Fibroblast of skin of right quadriceps (primary cell): Measurements from ENCODE around the gene LCE1C.

Experiments used
- DNase-seq: peaks from one replicate; pipeline ENCODE4 v3.0.0-alpha.2; 2013

LCE1C gene

GRCh38 chr1:152806576-152806975, at the start of gene LCE1C:
TSS of gene LCE1C (minus strand) at chr1:152806651. CDS start at chr1:152805478, 1,173 bp downstream.
- no peak for DNase-seq

- DNase-seq: no peak
These were observed 49.2 kb upstream of the LCE1C start for GRCh38 chr1:152855661-152856060.

DNA sequence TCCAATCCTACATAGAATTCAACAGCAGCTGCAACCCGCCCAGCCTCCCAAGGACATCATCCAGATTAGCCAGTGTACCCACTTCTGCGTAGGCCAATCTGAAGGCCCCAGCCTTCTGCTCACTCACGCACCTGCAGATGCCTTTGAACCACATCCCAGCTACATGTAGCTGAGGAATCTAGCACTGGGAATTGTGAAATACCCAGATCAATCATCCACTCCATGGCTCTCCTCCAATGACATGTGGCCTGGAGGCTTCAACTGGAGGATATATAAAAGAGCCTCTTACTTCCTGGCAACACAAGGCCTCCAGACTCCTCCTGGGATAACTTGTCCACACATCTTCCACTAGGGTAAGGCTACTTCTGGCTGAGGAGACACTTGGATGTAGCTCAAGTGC, 36.1 kb upstream of the LCE1C start, which contains the start of gene LCE6A:
TSS of gene LCE6A (plus strand) at position 301 of the 400 bp plus-strand sequence. CDS start 665 bp downstream, outside the sequence.
- no peak for DNase-seq

- no peak for DNase-seq
These were observed 30.4 kb upstream of the LCE1C start for GRCh38 chr1:152836870-152837269.

DNA sequence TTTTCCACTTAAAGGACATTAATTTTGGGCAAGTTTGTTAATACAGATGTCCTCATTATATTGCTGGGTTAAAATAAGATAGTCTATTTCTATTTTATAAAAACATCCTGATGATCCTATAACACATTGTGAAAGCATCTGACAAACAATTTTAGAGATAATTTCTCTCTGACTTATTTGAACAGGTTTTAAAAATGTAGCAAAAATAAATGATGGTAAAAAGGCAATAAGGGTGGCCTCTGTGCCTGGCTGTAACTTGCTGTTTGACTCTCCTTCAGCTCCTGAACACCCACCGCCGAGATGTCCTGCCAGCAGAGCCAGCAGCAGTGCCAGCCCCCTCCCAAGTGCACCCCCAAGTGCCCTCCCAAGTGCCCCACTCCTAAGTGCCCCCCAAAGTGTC, 20.7 kb upstream of the LCE1C start, which contains the start of gene LCE1A:
TSS of gene LCE1A (plus strand) at position 301 of the 400 bp plus-strand sequence. CDS start at position 301, 0 bp downstream.
- no peak for DNase-seq

- no peak for DNase-seq
These were observed 18.5 kb upstream of the LCE1C start for GRCh38 chr1:152824964-152825363.

DNA sequence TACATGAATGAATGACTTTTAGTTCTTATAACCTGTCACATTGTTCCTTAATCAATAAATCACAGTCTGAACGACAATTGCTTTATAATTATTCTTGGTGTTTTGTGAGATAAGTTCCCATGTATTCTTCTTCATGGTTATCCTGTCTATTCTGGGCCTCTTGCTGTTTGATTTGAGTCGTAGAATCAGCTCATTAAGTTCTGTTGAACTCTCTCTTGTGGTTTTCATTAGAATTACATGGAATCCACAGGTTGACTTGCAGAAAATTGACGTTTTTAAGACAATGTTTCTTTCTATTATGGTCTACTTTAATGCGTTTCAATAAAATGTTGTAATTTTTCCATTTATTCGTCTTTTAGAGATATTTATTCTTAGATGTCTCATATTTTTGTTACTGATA, 16.8 kb upstream of the LCE1C start:
- DNase-seq: no peak

GRCh38 chr1:152817309-152817708, 10.9 kb upstream of the LCE1C start:
- no peak for DNase-seq

GRCh38 chr1:152811671-152812070, 5.2 kb upstream of the LCE1C start, which contains the start of gene LCE1B:
TSS of gene LCE1B (plus strand) at chr1:152811971. CDS start at chr1:152812447, 476 bp downstream.
- DNase-seq: no peak

DNA sequence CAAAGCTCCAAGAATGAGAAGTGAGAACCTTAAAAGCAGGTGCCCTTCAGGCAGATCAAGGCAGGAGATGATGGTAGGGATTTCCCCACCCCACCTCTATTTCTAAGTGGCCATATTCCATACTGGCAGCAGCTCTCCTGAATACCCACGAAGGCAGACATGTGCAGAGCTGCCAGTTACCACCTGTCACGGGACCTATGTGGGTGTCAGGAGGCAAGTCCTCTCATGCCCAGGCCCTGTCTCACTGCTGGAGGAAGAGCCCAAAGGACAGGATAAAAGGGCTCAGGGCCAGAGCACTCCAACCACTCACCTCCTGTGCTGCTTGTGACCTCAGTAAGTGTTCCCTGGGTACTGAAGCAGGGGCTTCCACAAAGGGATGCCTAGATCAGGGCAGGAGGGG, 4.6 kb upstream of the LCE1C start:
- DNase-seq: no peak

GRCh38 chr1:152801333-152801732, 5.1 kb downstream of the LCE1C start:
- no peak for DNase-seq

- no peak for DNase-seq
These were observed 10.0 kb downstream of the LCE1C start, which contains the start of gene LCE1D for GRCh38 chr1:152796421-152796820. TSS of gene LCE1D (plus strand) at chr1:152796721. CDS start at chr1:152797795, 1,074 bp downstream.

GRCh38 chr1:152795686-152796085, 10.8 kb downstream of the LCE1C start:
- no peak for DNase-seq

- no peak for DNase-seq
These were observed 20.4 kb downstream of the LCE1C start, which contains the start of gene LCE1E for GRCh38 chr1:152786077-152786476. TSS of gene LCE1E (plus strand) at chr1:152786257. CDS start at chr1:152787300, 1,043 bp downstream.

DNA sequence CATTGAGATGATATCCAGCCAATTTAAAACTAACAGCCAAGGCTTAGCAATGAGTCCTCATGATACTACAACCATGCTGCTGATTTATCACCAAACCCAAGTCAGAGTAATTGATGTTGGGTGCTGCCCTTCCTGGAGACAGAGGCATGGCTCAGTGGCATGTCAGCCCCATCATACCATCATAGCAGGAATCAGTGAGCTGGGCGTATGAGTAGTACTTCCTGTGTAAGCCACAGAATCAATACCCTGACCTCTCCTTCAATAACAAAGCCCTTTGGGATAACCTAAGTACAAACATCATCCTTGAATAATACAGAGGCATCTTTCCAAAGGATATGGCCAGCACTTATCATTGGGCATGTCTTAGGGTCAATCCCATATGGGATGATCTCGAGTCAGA, 23.4 kb downstream of the LCE1C start:
- no peak for DNase-seq

GRCh38 chr1:152777510-152778137, 28.8 kb downstream of the LCE1C start:
- no peak for DNase-seq

DNA sequence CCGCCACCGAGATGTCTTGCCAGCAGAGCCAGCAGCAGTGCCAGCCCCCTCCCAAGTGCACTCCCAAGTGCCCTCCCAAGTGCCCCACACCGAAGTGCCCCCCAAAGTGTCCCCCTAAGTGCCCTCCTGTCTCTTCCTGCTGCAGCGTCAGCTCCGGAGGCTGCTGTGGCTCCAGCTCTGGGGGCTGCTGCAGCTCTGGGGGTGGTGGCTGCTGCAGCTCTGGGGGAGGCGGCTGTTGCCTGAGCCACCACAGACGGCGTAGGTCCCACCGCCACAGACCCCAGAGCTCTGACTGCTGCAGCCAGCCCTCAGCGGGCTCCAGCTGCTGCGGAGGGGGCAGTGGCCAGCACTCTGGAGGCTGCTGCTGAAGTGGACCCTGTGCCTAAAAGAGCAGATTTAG, 30.1 kb downstream of the LCE1C start:
- no peak for DNase-seq

GRCh38 chr1:152774875-152775274, 31.6 kb downstream of the LCE1C start, which contains the start of gene LCE1F:
TSS of gene LCE1F (plus strand) at chr1:152775140. CDS start at chr1:152776372, 1,232 bp downstream.
- DNase-seq: no peak

DNA sequence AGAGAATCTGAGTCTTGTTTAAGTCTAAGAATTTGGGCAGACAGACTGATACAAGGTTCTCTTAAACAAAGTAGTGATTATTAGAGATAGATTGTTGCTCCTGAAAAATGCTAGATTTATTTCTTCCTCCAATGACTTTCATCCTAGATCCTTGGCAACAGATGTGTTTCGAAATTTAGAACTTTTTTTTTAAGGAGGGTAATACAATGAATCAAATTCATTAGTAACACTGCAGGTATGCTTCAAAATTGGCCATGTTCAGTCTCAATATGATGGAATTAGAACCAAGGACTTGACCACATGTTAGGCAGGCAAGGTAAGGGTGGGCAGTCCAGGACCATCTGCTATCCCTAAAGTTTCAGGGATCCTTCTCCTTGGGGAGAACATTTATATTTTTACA, 36.0 kb downstream of the LCE1C start:
- no peak for DNase-seq

DNA sequence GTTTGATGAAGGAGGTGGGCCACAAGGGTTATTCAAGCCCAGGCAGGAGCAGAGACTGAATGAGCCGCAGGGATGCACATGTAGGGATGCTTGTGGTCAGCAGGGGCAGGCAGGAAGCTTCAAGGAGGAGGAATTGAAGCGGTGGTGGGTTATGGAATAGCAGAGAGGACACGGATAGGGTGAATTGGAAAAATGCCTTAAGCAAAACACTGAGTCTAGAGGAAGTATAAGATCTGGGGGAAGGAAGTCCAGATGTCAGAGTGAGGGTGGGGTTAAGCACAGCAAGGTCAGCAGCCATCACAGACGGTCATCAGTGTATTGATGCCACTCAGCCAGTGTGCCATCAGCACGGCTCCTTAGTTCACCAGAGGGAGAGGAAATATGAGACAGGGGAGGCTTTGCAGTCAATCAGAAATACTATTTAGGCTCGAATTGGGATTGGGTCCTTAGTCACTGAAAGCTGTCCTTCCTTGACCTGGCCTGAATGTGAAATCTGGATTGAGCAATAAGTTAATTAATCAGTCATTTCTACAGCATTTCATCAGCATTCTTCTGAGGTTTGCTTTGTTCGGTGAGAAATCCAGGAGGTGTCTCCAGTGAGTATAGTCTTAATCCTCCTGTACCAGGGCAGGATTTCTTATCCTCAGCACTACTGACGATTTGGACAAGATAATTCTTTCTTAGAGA, 37.5 kb downstream of the LCE1C start:
- DNase-seq: no peak

GRCh38 chr1:152761609-152762213, 44.7 kb downstream of the LCE1C start:
- DNase-seq: no peak

DNA sequence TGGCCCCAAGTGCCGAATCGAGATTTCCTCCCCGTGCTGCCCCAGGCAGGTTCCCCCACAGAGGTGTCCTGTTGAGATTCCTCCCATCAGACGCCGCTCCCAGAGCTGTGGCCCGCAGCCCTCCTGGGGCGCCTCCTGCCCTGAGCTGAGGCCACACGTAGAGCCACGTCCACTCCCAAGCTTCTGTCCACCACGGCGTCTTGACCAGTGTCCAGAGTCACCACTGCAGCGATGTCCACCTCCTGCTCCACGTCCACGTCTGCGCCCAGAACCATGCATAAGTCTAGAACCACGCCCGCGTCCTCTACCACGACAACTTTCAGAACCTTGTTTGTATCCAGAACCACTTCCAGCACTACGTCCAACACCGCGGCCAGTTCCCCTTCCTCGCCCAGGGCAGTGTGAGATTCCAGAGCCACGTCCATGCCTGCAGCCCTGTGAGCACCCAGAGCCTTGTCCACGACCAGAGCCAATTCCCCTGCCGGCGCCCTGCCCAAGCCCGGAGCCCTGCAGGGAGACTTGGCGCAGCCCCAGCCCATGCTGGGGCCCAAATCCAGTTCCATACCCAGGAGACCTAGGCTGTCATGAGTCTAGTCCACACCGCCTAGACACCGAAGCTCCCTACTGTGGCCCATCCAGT, 45.8 kb downstream of the LCE1C start:
- no peak for DNase-seq
